Pancreas (tissue), 10 donors: ENCODE results near the gene PAX7. TPM values are rescaled to one million over a fixed set of nuclear protein-coding genes. Genes with fewer than 3 reads are reported as not detected.

Experiments
- ATAC-seq, 4 donors: fragments of 200-7000 bp; cut with Tn5 transposase; one replicate each; pipeline versions ENCODE4 v1.8.0 to v1.9.1; 2020; ENCODE audit warnings: mild to moderate bottlenecking in 4 of 4, moderate library complexity in 4 of 4
- DNase-seq, 6 donors: peaks; one replicate each; pipeline ENCODE4 v3.0.0-alpha.2; 2020
- FAIRE-seq: peaks from 2 replicates; lab custom pipeline; 2012; peaks lifted over from hg19 to GRCh38; lab: Jason Lieb, UNC
- H3K27ac ChIP-seq, 4 donors: fragments of 200-600 bp; sonication (generic); 1 replicate in 3 of 4; 2 replicates in 1 of 4; pipeline versions ENCODE4 v1.5.0 to v1.8.0; 2020
- H3K27me3 ChIP-seq, 4 donors: fragments of 200-600 bp; one replicate each; pipeline ENCODE4 v1.8.0; 2021
- H3K36me3 ChIP-seq, 3 donors: fragments of 200-600 bp; sonication (generic) in 1 of 3; one replicate each; pipeline versions ENCODE4 v1.5.0 to v1.8.0; 2020 to 2021
- H3K4me1 ChIP-seq, 3 donors: fragments of 200-600 bp; one replicate each; pipeline ENCODE4 v1.8.0; 2021
- H3K4me3 ChIP-seq, 4 donors: fragments of 200-600 bp; sonication (generic) in 2 of 4; one replicate each; pipeline versions ENCODE4 v1.5.0 to v1.8.0; 2020 to 2021
- H3K9me3 ChIP-seq, 4 donors: fragments of 200-600 bp; one replicate each; pipeline ENCODE4 v1.8.0; 2021
- WGBS, 2 donors: extraction: QIAGEN DNeasy Blood & Tissue Kit; methylation state at CpG; one replicate each; pipeline ENCODE4 v1.1.7; 2013; 5-methylcytosine and 5-hydroxymethylcytosine counted together
- intact Hi-C, 3 donors: fragments of 100-400 bp; cut with DNase I; formaldehyde crosslinking; loops; one replicate each; pipeline versions ENCODE4 v1.11.1 to v1.14.2; 2022
- polyA plus RNA-seq, 2 donors: library from polyadenylated mRNA; stranded (reverse); fragments of 200-250 nt; gene quantifications; one replicate each; pipeline ENCODE4 v1.2.3, GENCODE V29; 2013
- total RNA-seq, 6 donors: library from RNA; stranded (reverse); fragmentation: NEBNext Ultra II Directional in 4 of 6; extraction: Animal tissue kit (Norgen Biotek cat#: 25700) in 4 of 6; gene quantifications; one replicate each; pipeline versions ENCODE4 v1.2.1 to v1.2.4, GENCODE V29; 2021 to 2023
- TF ChIP-seq, protein P1 (sequence below), 4 donors: fragments of 200-600 bp; sonication (generic) in 3 of 4; IDR thresholded peaks; one replicate each; pipeline versions ENCODE4 v1.5.0 to v1.8.0; 2021; ENCODE audit warnings: antibody characterized with exemption in 4 of 4
- donor health status: healthy with polysubstance abuse.
- donor health status: DM: no; HTN: no; CAD: no; lungs with moderate emphysema.
- donor health status: DM: no; HTN: no; CAD: no.
- donor health status: control.
- donor health status: control.
- donor health status: Bipolar disorder and iron deficiency.
- donor health status: DM: yes; HTN: yes; CAD: no.
- donor health status: DM: no; HTN: no; CAD: no.
- donor health status: DM: no; HTN: no; CAD: no.
- donor health status: DM: yes; HTN: yes; CAD: no.

PAX7 gene
- total and polyA plus RNA-seq, 8 donors, result not detected

DNA sequence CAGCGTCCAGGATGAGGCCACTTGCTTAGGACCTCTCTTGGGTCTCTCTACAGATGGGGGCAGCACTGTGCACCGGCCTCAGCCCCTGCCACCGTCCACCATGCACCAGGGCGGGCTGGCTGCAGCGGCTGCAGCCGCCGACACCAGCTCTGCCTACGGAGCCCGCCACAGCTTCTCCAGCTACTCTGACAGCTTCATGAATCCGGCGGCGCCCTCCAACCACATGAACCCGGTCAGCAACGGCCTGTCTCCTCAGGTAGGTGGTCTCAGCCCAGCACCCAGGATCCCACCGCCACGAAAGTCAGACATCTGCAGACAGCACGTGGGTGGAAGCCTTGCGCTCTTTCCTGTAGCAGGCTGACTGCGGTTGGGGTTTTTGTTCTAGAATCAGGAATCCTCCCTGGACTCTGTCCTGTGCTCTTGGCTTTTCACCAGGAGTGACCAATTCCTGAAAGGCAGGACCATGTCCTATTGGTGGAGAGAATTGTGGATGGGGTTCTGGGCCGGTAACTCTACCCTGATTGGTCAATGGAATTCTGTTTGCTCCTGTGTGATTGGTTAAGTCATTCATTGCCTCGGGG, 72.5 kb downstream of the PAX7 start:
- WGBS, 2 donors, result 33% methylated on average over 21 of the region's 21 CpGs

DNA sequence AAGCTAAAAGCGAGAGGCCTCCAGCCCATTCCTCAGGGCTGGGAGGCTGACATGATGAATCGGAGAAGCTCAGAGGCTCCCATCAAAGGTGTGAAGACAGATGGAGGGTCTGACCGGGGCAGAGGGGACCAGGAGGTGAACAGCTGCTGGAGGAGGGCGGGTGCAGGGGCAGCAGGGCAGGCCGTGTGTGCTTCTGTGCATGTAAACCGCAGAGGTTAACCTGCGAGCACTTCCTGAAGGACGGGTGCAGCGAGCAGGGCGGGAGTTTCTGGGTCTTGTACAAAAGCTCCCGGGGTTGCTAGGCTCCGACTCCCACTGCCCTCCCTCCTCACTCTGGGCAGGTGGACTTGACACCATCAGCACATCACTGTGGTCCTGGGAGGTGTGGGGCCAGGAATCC, 75.2 kb downstream of the PAX7 start:
- ATAC-seq (no peak), FAIRE-seq (no peak), DNase-seq (no peak)
- no peaks in the 10 kb centered on the region for H3K36me3 ChIP-seq
- no peak overlapping the region for H3K4me3 ChIP-seq
- H3K27ac ChIP-seq, result no peak overlapping the region
- no peaks in the 10 kb centered on the region for H3K9me3 ChIP-seq
- no peaks in the 10 kb centered on the region for H3K4me1 ChIP-seq
- intact Hi-C loops, result no loop called here
- peaks cover 0 to 6% (median 0%) of the 10 kb centered on the region in 4 donors for H3K27me3 ChIP-seq
- WGBS, 2 donors, result 33 to 34% methylated on average over 12 of the region's 12 CpGs
- TF ChIP-seq, protein P1, sequence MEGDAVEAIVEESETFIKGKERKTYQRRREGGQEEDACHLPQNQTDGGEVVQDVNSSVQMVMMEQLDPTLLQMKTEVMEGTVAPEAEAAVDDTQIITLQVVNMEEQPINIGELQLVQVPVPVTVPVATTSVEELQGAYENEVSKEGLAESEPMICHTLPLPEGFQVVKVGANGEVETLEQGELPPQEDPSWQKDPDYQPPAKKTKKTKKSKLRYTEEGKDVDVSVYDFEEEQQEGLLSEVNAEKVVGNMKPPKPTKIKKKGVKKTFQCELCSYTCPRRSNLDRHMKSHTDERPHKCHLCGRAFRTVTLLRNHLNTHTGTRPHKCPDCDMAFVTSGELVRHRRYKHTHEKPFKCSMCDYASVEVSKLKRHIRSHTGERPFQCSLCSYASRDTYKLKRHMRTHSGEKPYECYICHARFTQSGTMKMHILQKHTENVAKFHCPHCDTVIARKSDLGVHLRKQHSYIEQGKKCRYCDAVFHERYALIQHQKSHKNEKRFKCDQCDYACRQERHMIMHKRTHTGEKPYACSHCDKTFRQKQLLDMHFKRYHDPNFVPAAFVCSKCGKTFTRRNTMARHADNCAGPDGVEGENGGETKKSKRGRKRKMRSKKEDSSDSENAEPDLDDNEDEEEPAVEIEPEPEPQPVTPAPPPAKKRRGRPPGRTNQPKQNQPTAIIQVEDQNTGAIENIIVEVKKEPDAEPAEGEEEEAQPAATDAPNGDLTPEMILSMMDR (IDR thresholded peaks at IDR 0.05), result no peak

More for the DNA sequence above, 72.5 kb downstream of the PAX7 start:
- FAIRE-seq (no peak), DNase-seq (no peak), ATAC-seq (no peak)
- Histone ChIP-seq H3K36me3 (no peaks in the 10 kb centered on the region), H3K4me3 (no peak overlapping the region), H3K27ac (no peak overlapping the region), H3K4me1 (no peaks in the 10 kb centered on the region), H3K9me3 (no peaks in the 10 kb centered on the region), H3K27me3 (peaks cover 0 to 7% (median 0%) of the 10 kb centered on the region in 4 donors)
- TF ChIP-seq, protein P1 (IDR thresholded peaks at IDR 0.05), result no peak
- intact Hi-C loops, result no loop called here

DNA sequence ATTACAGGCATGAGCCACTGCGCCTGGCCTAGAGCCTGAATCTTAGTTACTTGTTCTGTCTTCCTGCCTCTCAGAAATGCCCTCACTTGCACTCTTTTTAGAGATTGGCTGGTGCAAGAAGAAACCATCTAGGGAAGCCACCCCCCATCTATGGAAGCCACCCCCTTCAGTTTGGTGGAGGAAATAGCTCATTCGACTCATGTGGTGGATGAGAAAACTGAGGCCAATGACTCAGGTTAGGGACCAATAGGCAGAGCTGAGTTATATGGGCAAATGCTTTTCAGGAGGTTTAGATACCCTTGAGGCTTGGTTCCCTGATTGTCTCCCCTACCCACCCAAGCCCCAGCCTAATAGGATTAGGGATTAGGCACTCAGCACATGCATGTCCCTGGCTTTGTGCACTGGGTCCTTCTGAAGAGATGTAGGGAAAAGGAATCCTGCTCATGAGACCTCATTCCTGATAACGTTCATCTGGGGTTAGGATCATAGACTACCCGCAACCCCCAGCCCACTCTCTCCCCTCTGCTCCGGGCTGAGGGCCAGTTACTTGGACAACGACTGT, 77.1 kb downstream of the PAX7 start:
- FAIRE-seq, result no peak
- ATAC-seq, result no peak
- intact Hi-C loops, result no loop called here
- no peaks in the 10 kb centered on the region for H3K36me3 ChIP-seq
- WGBS, 2 donors, result 60 to 66% methylated on average over 6 of the region's 6 CpGs
- H3K4me1 ChIP-seq, result no peaks in the 10 kb centered on the region
- H3K27ac ChIP-seq, result no peak overlapping the region
- TF ChIP-seq, protein P1 (IDR thresholded peaks at IDR 0.05), result no peak
- H3K9me3 ChIP-seq, result no peaks in the 10 kb centered on the region
- no peak overlapping the region for H3K4me3 ChIP-seq
- H3K27me3 ChIP-seq, result peaks cover 0 to 3% (median 0%) of the 10 kb centered on the region in 4 donors
- no peak for DNase-seq

DNA sequence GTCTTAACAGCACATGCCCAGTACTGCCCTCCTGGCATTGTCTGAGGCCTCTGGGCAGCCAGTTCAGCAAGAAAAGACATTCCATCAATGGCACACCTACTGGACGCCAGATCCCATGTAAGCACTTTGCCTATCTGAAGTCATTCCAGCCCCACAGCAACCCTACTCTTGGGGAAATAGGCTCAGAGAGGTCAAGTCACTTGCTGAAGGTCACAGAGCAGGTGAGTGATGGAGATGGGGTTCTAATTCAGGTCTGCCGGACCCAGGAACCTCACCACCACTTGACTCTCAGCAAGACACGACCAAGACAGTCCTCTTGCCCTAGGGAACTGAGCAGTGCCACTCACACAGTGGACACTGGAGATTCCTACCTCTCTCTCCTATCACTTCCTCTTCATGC, 79.4 kb downstream of the PAX7 start:
- intact Hi-C loops, result no loop called here

More for the DNA sequence above, 79.4 kb downstream of the PAX7 start:
- 27 to 33% methylated on average over 3 of the region's 3 CpGs for whole genome bisulfite sequencing, 2 donors
- Histone ChIP-seq H3K27ac (no peak overlapping the region), H3K4me3 (no peak overlapping the region), H3K9me3 (no peaks in the 10 kb centered on the region), H3K4me1 (no peaks in the 10 kb centered on the region), H3K27me3 (peaks cover 0 to 5% (median 0%) of the 10 kb centered on the region in 4 donors), H3K36me3 (no peaks in the 10 kb centered on the region)
- DNase-seq, result no peak
- FAIRE-seq, result no peak
- TF ChIP-seq, protein P1 (IDR thresholded peaks at IDR 0.05), result no peak
- ATAC-seq, result no peak
